Measurements from ENCODE around the gene GALNT9. TPM values are rescaled to one million over a fixed set of nuclear protein-coding genes. Genes with fewer than 3 reads are reported as not detected.
"Not testable (repeated sequence)": the region's sequence is repeated elsewhere in the genome, so short reads cannot be mapped to it uniquely, and the experiment has no call there.

GALNT9 gene
- total RNA-seq, 2 experiments from 2014 or later = 0.30 TPM; not detected in 1

- Mint-ChIP-seq H3K4me3 (no peak overlapping the region), H3K4me1 (no peaks in the 10 kb centered on the region), H3K27ac (no peak overlapping the region), H3K27me3 (no peaks in the 10 kb centered on the region), H3K9me3 (ENCODE audit: low read depth) (no peaks in the 10 kb centered on the region), H3K36me3 (ENCODE audit: low read depth) (no peaks in the 10 kb centered on the region)
- ATAC-seq (no peak), DNase-seq (no peak)
- ChIA-PET CTCF (no interaction called here), POLR2A (no interaction called here)
- intact Hi-C loops (cut with DNase I, micrococcal nuclease) = no loop called here
These were observed 70.8 kb downstream of the GALNT9 start for GRCh38 chr12:132258543-132258942.

DNA sequence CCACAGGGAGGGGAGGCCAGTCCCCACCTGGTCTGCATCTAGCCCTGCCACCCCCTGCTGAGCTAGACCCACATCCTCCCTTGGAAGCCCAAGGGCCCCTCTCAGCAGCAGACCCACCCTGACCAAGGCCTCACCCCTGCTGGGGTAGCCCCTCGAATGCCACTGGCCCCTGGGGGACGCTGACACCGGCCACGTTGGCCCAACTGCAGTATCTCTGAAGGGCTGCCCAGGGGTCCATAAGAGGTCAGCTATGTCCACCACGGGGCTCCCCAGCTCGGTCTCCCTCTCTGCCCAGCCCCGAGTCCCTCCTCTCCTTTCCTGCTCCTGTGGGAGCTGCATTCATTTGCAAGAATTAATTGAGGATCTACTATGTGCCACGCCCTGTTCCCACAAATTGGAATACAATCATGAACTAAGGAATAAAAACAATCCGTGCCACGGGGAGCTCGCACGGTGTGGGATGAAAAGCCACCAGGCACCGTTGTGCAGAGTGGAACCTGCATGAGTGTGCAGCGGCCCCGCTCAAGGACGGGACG is 71.4 kb downstream of the GALNT9 start:
- POLR2A ChIA-PET = no interaction called here
- ATAC-seq = no peak
- no peak overlapping the region for H3K4me3 Mint-ChIP-seq
- H3K27me3 Mint-ChIP-seq = no peaks in the 10 kb centered on the region
- H3K27ac Mint-ChIP-seq = no peak overlapping the region
- H3K4me1 Mint-ChIP-seq = no peaks in the 10 kb centered on the region
- H3K36me3 Mint-ChIP-seq (ENCODE audit: low read depth) = no peaks in the 10 kb centered on the region
- no peak for DNase-seq
- CTCF ChIA-PET = no interaction called here
- no peaks in the 10 kb centered on the region for H3K9me3 Mint-ChIP-seq (ENCODE audit: low read depth)
- intact Hi-C loops (cut with DNase I, micrococcal nuclease) = no loop called here

GRCh38 chr12:132257206-132257954 is 72.0 kb downstream of the GALNT9 start:
- CTCF ChIA-PET = no interaction called here
- no peak for DNase-seq
- Mint-ChIP-seq H3K36me3 (ENCODE audit: low read depth) (no peaks in the 10 kb centered on the region), H3K9me3 (ENCODE audit: low read depth) (no peaks in the 10 kb centered on the region), H3K27ac (no peak overlapping the region), H3K4me1 (no peaks in the 10 kb centered on the region), H3K27me3 (no peaks in the 10 kb centered on the region), H3K4me3 (no peak overlapping the region)
- intact Hi-C loops (cut with DNase I, micrococcal nuclease) = no loop called here
- POLR2A ChIA-PET = no interaction called here
- ATAC-seq = no peak

GRCh38 chr12:132256646-132257045 is 72.7 kb downstream of the GALNT9 start:
- no peaks in the 10 kb centered on the region for H3K27me3 Mint-ChIP-seq
- no peaks in the 10 kb centered on the region for H3K4me1 Mint-ChIP-seq
- intact Hi-C loops (cut with DNase I, micrococcal nuclease) = no loop called here
- H3K4me3 Mint-ChIP-seq = no peak overlapping the region
- H3K36me3 Mint-ChIP-seq (ENCODE audit: low read depth) = no peaks in the 10 kb centered on the region
- H3K27ac Mint-ChIP-seq = no peak overlapping the region
- H3K9me3 Mint-ChIP-seq (ENCODE audit: low read depth) = no peaks in the 10 kb centered on the region
- DNase-seq (no peak), ATAC-seq (no peak)
- CTCF ChIA-PET = no interaction called here
- POLR2A ChIA-PET = no interaction called here

GRCh38 chr12:132255642-132256041 is 73.7 kb downstream of the GALNT9 start:
- no peaks in the 10 kb centered on the region for H3K36me3 Mint-ChIP-seq (ENCODE audit: low read depth)

GRCh38 chr12:132253698-132254480 is 75.5 kb downstream of the GALNT9 start:
- no peaks in the 10 kb centered on the region for H3K36me3 Mint-ChIP-seq (ENCODE audit: low read depth)
- no peaks in the 10 kb centered on the region for H3K9me3 Mint-ChIP-seq (ENCODE audit: low read depth)
- DNase-seq (no peak), ATAC-seq (no peak)
- no peaks in the 10 kb centered on the region for H3K27me3 Mint-ChIP-seq
- POLR2A ChIA-PET = no interaction called here
- H3K27ac Mint-ChIP-seq = no peak overlapping the region
- no peaks in the 10 kb centered on the region for H3K4me1 Mint-ChIP-seq
- intact Hi-C loops (cut with DNase I, micrococcal nuclease) = no loop called here
- CTCF ChIA-PET = interaction anchor here (0.8 kb wide), 1 partner anchor 258 kb away, joined by 4 read pairs; no protein-coding TSS in a partner anchor
- no peak overlapping the region for H3K4me3 Mint-ChIP-seq

More at GRCh38 chr12:132255642-132256041, 73.7 kb downstream of the GALNT9 start:
- H3K27me3 Mint-ChIP-seq = no peaks in the 10 kb centered on the region
- no peak overlapping the region for H3K27ac Mint-ChIP-seq
- no peaks in the 10 kb centered on the region for H3K9me3 Mint-ChIP-seq (ENCODE audit: low read depth)
- H3K4me3 Mint-ChIP-seq = no peak overlapping the region
- ATAC-seq = no peak
- ChIA-PET POLR2A (no interaction called here), CTCF (interaction anchor here (0.7 kb wide), 1 partner anchor 307 kb away, joined by 3 read pairs; no protein-coding TSS in a partner anchor)
- H3K4me1 Mint-ChIP-seq = no peaks in the 10 kb centered on the region
- no peak for DNase-seq
- intact Hi-C loops (cut with DNase I, micrococcal nuclease) = no loop called here

DNA sequence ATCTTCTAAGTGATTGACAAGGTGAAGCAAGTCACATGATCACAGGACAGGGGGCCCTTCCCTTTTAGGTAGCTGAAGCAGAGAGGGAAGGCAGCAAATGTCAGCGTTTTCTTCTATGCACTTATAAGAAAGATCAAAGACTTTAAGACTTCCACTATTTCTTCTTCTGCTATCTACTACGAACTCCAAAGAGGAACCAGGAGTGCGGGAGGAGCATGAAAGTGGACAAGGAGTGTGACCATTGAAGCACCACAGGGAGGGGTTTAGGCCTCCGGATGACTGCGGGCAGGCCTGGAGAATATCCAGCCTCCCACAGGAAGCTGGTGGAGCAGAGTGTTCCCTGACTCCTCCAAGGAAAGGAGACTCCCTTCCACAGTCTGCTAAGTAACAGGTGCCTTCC is 76.4 kb downstream of the GALNT9 start:
- DNase-seq; ATAC-seq; H3K36me3 Mint-ChIP-seq (ENCODE audit: low read depth); CTCF ChIA-PET; POLR2A ChIA-PET; H3K9me3 Mint-ChIP-seq (ENCODE audit: low read depth); intact Hi-C loops (cut with DNase I, micrococcal nuclease); H3K27me3 Mint-ChIP-seq; H3K27ac Mint-ChIP-seq; H3K4me1 Mint-ChIP-seq; H3K4me3 Mint-ChIP-seq: not testable (repeated sequence)

DNA sequence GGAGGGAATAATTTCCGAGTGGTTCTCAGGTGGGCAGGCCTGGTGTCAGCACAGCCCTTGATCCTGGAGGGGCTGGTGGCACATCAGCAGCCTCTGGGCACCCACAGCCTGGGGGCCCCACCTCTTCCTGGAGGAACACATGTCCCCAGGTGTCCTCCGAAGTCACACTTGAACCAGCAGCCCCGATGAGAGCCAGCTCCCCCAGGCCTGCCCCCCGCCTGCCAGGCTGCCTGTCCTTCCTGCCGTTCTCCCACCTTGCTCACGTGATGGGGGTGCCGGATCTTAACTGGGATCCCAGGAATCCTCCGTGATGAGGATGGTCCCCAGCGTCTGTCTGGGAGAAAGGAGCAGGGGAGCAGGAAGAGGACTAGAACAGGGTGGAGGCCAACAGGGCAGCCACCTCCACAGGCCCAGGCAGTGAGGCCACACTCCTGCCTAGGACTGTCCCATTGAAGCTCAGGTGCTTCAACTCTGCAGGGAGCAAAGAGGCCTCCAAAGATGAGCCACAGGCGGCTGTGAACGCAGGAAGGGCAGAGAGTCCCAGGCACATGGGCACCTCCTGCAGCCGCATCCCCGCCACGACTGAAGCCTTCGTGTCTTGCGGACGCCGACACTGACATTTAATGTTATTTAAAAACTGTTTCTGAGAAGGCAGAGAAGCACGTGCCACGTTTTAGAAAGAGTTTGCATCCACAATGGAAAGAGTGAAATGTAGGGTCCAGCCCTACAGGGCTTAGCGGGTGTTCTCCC is 77.5 kb downstream of the GALNT9 start:
- Mint-ChIP-seq H3K9me3 (ENCODE audit: low read depth) (no peaks in the 10 kb centered on the region), H3K36me3 (ENCODE audit: low read depth) (no peaks in the 10 kb centered on the region), H3K4me3 (no peak overlapping the region), H3K4me1 (no peaks in the 10 kb centered on the region), H3K27me3 (no peaks in the 10 kb centered on the region), H3K27ac (no peak overlapping the region)
- POLR2A ChIA-PET = no interaction called here
- DNase-seq (no peak), ATAC-seq (no peak)
- CTCF ChIA-PET = no interaction called here
- intact Hi-C loops (cut with DNase I, micrococcal nuclease) = no loop called here

DNA sequence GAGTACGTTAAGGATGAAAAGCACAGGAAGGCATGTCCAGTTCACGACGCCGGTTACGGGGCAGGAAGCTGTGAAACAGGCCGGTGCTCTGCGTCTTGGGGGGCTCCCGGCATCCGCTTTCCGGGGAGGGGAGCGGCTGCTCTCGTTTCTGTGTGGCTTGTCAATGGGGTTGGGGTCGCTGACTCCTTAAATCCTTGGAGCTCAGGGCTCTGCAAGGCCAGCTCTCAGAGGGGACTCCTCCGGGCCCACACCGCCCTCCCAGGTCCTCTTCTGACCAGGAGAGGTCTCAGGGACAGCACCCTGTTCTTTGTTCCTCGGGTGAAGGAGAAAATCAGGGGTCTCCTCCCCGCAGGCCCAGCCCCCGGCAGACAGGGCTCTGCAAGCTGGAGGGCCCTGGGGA is 78.1 kb downstream of the GALNT9 start:
- no peaks in the 10 kb centered on the region for H3K4me1 Mint-ChIP-seq
- no peaks in the 10 kb centered on the region for H3K36me3 Mint-ChIP-seq (ENCODE audit: low read depth)
- ChIA-PET POLR2A (no interaction called here), CTCF (no interaction called here)
- H3K9me3 Mint-ChIP-seq (ENCODE audit: low read depth) = no peaks in the 10 kb centered on the region
- intact Hi-C loops (cut with DNase I, micrococcal nuclease) = no loop called here
- no peak for ATAC-seq
- no peak overlapping the region for H3K4me3 Mint-ChIP-seq
- H3K27ac Mint-ChIP-seq = no peak overlapping the region
- no peak for DNase-seq
- no peaks in the 10 kb centered on the region for H3K27me3 Mint-ChIP-seq

GRCh38 chr12:132250707-132251106 is 78.7 kb downstream of the GALNT9 start:
- intact Hi-C loops (cut with DNase I, micrococcal nuclease) = no loop called here
- Mint-ChIP-seq H3K27ac (no peak overlapping the region), H3K4me1 (no peaks in the 10 kb centered on the region), H3K4me3 (no peak overlapping the region), H3K36me3 (ENCODE audit: low read depth) (no peaks in the 10 kb centered on the region), H3K27me3 (no peaks in the 10 kb centered on the region), H3K9me3 (ENCODE audit: low read depth) (no peaks in the 10 kb centered on the region)
- no peak for ATAC-seq
- ChIA-PET CTCF (no interaction called here), POLR2A (no interaction called here)
- no peak for DNase-seq

DNA sequence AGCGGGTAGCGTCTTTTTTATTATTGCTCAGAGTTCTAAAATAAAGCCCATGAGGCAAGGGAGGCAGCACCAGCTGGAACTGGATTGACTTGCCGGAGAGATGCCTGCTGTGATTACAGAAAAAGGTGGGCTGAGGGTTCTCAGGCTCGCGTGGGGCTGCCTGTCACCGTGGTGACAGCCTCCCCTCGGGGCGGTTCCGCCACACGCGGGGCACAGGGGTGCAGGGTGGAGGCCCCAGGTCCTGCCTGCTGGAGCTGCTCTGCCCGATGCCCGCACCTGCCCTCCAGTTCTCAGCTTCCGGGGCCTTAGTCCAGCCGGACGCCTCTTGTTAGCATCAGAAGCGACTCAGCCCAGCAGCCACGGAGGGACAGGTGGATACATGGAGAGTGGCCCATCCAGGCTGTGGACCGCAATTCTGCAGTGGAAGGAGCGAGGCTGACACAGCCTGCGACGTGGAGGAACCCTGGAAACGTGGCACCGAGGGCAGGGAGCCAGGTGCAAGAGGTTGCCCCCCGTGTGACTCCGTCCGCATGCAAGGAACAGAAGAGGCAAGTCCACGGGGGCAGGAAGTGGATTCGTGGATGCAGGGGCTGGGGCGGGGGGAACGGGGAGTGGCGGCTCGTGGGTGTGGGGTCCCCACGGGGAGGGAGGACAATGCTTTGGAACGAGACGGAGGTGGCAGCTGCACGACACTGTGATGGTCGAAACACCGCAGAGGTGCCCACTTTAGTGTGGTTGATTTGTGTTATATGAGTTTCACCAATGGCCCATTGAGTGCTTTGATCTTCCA is 79.5 kb downstream of the GALNT9 start:
- intact Hi-C loops (cut with DNase I, micrococcal nuclease) = no loop called here
- H3K36me3 Mint-ChIP-seq (ENCODE audit: low read depth) = no peaks in the 10 kb centered on the region
- H3K4me1 Mint-ChIP-seq = no peaks in the 10 kb centered on the region
- no peak for ATAC-seq
- CTCF ChIA-PET = no interaction called here
- POLR2A ChIA-PET = no interaction called here
- no peaks in the 10 kb centered on the region for H3K9me3 Mint-ChIP-seq (ENCODE audit: low read depth)
- no peak overlapping the region for H3K4me3 Mint-ChIP-seq
- no peak overlapping the region for H3K27ac Mint-ChIP-seq
- DNase-seq = no peak
- H3K27me3 Mint-ChIP-seq = no peaks in the 10 kb centered on the region
